DND-41 (cell line): ENCODE measurements around the gene SPATS2.

Experiments
- CTCF ChIP-seq: IDR thresholded peaks from 2 replicates; pipeline ENCODE4 v1.5.1; 2012; ENCODE audit warnings: borderline replicate concordance, low read length, moderate library complexity, mild to moderate bottlenecking; ENCODE audit not compliant: poor library complexity, severe bottlenecking; ENCODE audit errors: extremely low read depth
- EZH2 ChIP-seq: IDR thresholded peaks from 3 replicates; pipeline ENCODE4 v1.6.1; 2012; ENCODE audit warnings: borderline replicate concordance, low read depth, mild to moderate bottlenecking, moderate library complexity, low read length, inconsistent platforms; ENCODE audit not compliant: severe bottlenecking

- TF ChIP-seq EZH2, result no peak
- TF ChIP-seq CTCF, result peak; percentile 89
These were observed 8.7 kb upstream of the SPATS2 start for GRCh38 chr12:49358483-49359141.
